H9 (cell line): ENCODE data around the gene NPIPB9. TPM values are rescaled to one million over a fixed set of nuclear protein-coding genes. Genes with fewer than 3 reads are reported as not detected.

ENCODE experiments used
- DNase-seq: peaks from one replicate; pipeline ENCODE4 v3.0.0-alpha.2; 2017
- H2AFZ ChIP-seq: one replicate; pipeline ENCODE4 v1.6.1; 2013; ENCODE audit warnings: mild to moderate bottlenecking, low read length, control low read depth, moderate library complexity
- H2AK5ac ChIP-seq: 2 replicates; pipeline ENCODE4 v1.6.1; 2013; ENCODE audit warnings: low read length, control low read depth, mixed read lengths; ENCODE audit not compliant: insufficient read length
- H2BK120ac ChIP-seq: one replicate; pipeline ENCODE4 v1.6.1; 2013; ENCODE audit warnings: low read depth, mild to moderate bottlenecking, low read length, control low read depth, inconsistent platforms; ENCODE audit not compliant: poor library complexity, severe bottlenecking
- H2BK12ac ChIP-seq: 2 replicates; pipeline ENCODE4 v1.6.1; 2013; ENCODE audit warnings: low read length, control low read depth, mixed read lengths, low read depth; ENCODE audit not compliant: insufficient read length
- H2BK15ac ChIP-seq: 2 replicates; pipeline ENCODE4 v1.6.1; 2013; ENCODE audit warnings: low read depth, low read length, control low read depth
- H2BK20ac ChIP-seq: one replicate; pipeline ENCODE4 v1.6.1; 2013; ENCODE audit warnings: low read depth, mild to moderate bottlenecking, low read length, control low read depth, inconsistent platforms; ENCODE audit not compliant: poor library complexity, severe bottlenecking
- H2BK5ac ChIP-seq: 2 replicates; pipeline ENCODE4 v1.6.1; 2013; ENCODE audit warnings: low read length, control low read depth, mixed read lengths; ENCODE audit not compliant: insufficient read length
- H3K14ac ChIP-seq: 2 replicates; pipeline ENCODE4 v1.6.1; 2013; ENCODE audit warnings: low read length, control low read depth; ENCODE audit not compliant: insufficient read depth
- H3K18ac ChIP-seq: 2 replicates; pipeline ENCODE4 v1.6.1; 2013; ENCODE audit warnings: low read depth, mild to moderate bottlenecking, mixed read lengths, low read length, control low read depth; ENCODE audit not compliant: insufficient read length
- H3K23ac ChIP-seq: 2 replicates; pipeline ENCODE4 v1.6.1; 2013; ENCODE audit warnings: low read length, control low read depth, mixed read lengths, low read depth; ENCODE audit not compliant: insufficient read length
- H3K23me2 ChIP-seq: 2 replicates; pipeline ENCODE4 v1.6.1; 2013; ENCODE audit warnings: low read depth, mild to moderate bottlenecking, mixed read lengths, low read length, control low read depth; ENCODE audit not compliant: insufficient read length, poor library complexity, severe bottlenecking
- H3K27ac ChIP-seq: 2 replicates; pipeline ENCODE4 v1.5.1; 2013; ENCODE audit warnings: low read length, control low read depth, mixed read lengths, low read depth; ENCODE audit not compliant: insufficient read length
- H3K27me3 ChIP-seq: 2 replicates; pipeline ENCODE4 v1.6.1; 2013; ENCODE audit warnings: low read length, control low read depth, inconsistent platforms; ENCODE audit not compliant: insufficient read depth
- H3K4ac ChIP-seq: 2 replicates; pipeline ENCODE4 v1.6.1; 2013; ENCODE audit warnings: low read depth, mild to moderate bottlenecking, control low read depth, inconsistent platforms, low read length, moderate library complexity
- H3K4me1 ChIP-seq: 2 replicates; pipeline ENCODE4 v1.6.1; 2013; ENCODE audit warnings: low read length, control low read depth, inconsistent platforms; ENCODE audit not compliant: insufficient read depth
- H3K4me2 ChIP-seq: 2 replicates; pipeline ENCODE4 v1.6.1; 2013; ENCODE audit warnings: low read length, control low read depth, mixed read lengths; ENCODE audit not compliant: insufficient read length, insufficient read depth
- H3K56ac ChIP-seq: 2 replicates; pipeline ENCODE4 v1.6.1; 2013; ENCODE audit warnings: low read depth, mild to moderate bottlenecking, mixed read lengths, low read length, control low read depth; ENCODE audit not compliant: insufficient read length
- H3K79me1 ChIP-seq: 2 replicates; pipeline ENCODE4 v1.6.1; 2013; ENCODE audit warnings: low read depth, mild to moderate bottlenecking, moderate library complexity, low read length, control low read depth, inconsistent platforms; ENCODE audit not compliant: insufficient read depth, poor library complexity, severe bottlenecking
- H3K79me2 ChIP-seq: 2 replicates; pipeline ENCODE4 v1.6.1; 2013; ENCODE audit warnings: low read length, control low read depth, inconsistent platforms; ENCODE audit not compliant: insufficient read depth
- H3K9ac ChIP-seq: 2 replicates; pipeline ENCODE4 v1.6.1; 2013; ENCODE audit warnings: low read length, control low read depth, mixed read lengths; ENCODE audit not compliant: insufficient read length; ENCODE audit errors: extremely low read depth
- H3K9me3 ChIP-seq: one replicate; pipeline ENCODE4 v1.6.1; 2013; ENCODE audit warnings: low read depth, low read length, inconsistent platforms; ENCODE audit not compliant: control insufficient read depth
- H3T11ph ChIP-seq: one replicate; pipeline ENCODE4 v1.6.1; 2013; ENCODE audit warnings: mild to moderate bottlenecking, low read length, control low read depth, inconsistent platforms
- H4K20me1 ChIP-seq: one replicate; pipeline ENCODE4 v1.6.1; 2013; ENCODE audit not compliant: control insufficient read depth, insufficient read length, insufficient read depth
- H4K5ac ChIP-seq: 2 replicates; pipeline ENCODE4 v1.6.1; 2013; ENCODE audit warnings: low read depth, mild to moderate bottlenecking, mixed read lengths, low read length, control low read depth; ENCODE audit not compliant: insufficient read length
- H4K8ac ChIP-seq: replicated peaks from 2 replicates; pipeline ENCODE4 v1.6.1; 2013; ENCODE audit warnings: low read length, control low read depth, mixed read lengths, low read depth; ENCODE audit not compliant: insufficient read length
- H4K91ac ChIP-seq: 2 replicates; pipeline ENCODE4 v1.6.1; 2013; ENCODE audit warnings: low read depth, mild to moderate bottlenecking, moderate library complexity, mixed read lengths, low read length, control low read depth; ENCODE audit not compliant: insufficient read length
- H3K27ac Mint-ChIP-seq, 3 experiments: 2 replicates in 2 of 3; 3 replicates in 1 of 3; pipeline ENCODE4 v1.8.0; 2020 to 2021; ENCODE audit warnings: mixed read lengths in 3 of 3, mild to moderate bottlenecking in 1 of 3, moderate library complexity in 1 of 3
- H3K27me3 Mint-ChIP-seq: 2 replicates; pipeline ENCODE4 v1.8.0; 2021; ENCODE audit warnings: low read depth, mild to moderate bottlenecking, moderate library complexity, mixed read lengths
- H3K36me3 Mint-ChIP-seq, 3 experiments: 2 replicates in 2 of 3; 3 replicates in 1 of 3; pipeline ENCODE4 v1.8.0; 2020 to 2021; ENCODE audit warnings: low read depth in 3 of 3, mixed read lengths in 3 of 3; ENCODE audit not compliant: insufficient read depth in 1 of 3
- H3K4me1 Mint-ChIP-seq, 2 experiments: 2 replicates each; pipeline ENCODE4 v1.8.0; 2020; ENCODE audit warnings: mixed read lengths in 2 of 2
- H3K4me3 Mint-ChIP-seq, 2 experiments: 2 replicates in 1 of 2; 3 replicates in 1 of 2; pipeline ENCODE4 v1.8.0; 2020 to 2021; ENCODE audit warnings: mild to moderate bottlenecking in 2 of 2, mixed read lengths in 2 of 2, moderate library complexity in 1 of 2
- H3K9me3 Mint-ChIP-seq, 2 experiments: 2 replicates in 1 of 2; 3 replicates in 1 of 2; pipeline ENCODE4 v1.8.0; 2020; ENCODE audit warnings: mild to moderate bottlenecking in 2 of 2, mixed read lengths in 2 of 2, moderate library complexity in 1 of 2
- WGBS: extraction: QIAGEN DNeasy Blood & Tissue Kit; methylation state at CpG from one replicate; pipeline ENCODE4 v1.1.7; 2013; ENCODE audit warnings: missing lambda C conversion rate, low lambda C conversion rate, mixed read lengths; ENCODE audit not compliant: insufficient read length; ENCODE audit errors: extremely low coverage; 5-methylcytosine and 5-hydroxymethylcytosine counted together
- microRNA-seq: library from miRNA; unstranded; fragments of <30 nt; microRNA quantifications from one replicate; pipeline ENCODE4, GENCODE V29; 2020; ENCODE audit warnings: borderline microRNAs expressed
- total RNA-seq: library from RNA; stranded (reverse); gene quantifications from 2 replicates; pipeline ENCODE4 v1.2.1, GENCODE V29; 2021
- TF ChIP-seq, protein P1 (sequence below): fragments of 200-600 bp; sonication (generic); conservative IDR thresholded peaks from 3 replicates; pipeline ENCODE4 v1.8.0; 2021; ENCODE audit warnings: antibody characterized with exemption, mild to moderate bottlenecking

The NPIPB9 gene
- total RNA-seq, 1 experiment from 2014 or later: 1.8 TPM

DNA sequence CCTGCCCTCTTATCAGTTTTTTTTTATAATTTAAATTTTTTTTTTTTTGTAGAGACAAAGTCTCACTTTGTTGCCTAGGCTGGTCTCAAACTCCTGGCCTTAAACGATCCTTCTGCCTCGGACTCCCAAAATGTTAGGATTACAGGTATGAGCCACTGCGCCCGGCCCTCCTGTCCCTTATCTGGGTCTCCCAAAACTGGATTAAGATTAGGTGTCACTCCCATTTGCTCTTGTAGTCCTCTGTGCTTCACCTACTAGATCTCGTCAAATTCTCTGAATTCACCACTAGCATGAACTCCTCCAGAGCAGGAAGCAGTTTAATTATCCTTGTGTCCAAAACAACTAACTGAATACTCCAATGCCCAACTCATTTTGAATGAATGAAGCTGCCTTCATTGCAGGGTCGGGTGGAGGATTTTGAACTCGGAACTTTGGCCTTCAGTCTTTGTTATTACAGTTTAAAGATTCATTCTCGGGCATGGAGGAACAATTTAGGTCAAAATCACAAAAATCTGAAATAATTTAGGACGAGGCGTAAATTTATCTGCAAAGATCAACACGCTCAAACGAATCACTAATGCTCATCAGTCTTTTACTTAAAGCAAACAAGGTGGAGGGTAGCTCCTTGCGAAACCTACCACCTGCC, 70.4 kb downstream of the NPIPB9 start:
- H3K27me3 Mint-ChIP-seq: no peaks in the 10 kb centered on the region
- Histone ChIP-seq H3K56ac (no peak overlapping the region), H3K79me2 (peaks cover 16% of the 10 kb centered on the region; the same call in 1 of the 2 replicates), H4K8ac (no peak overlapping the region), H2AK5ac (no peak overlapping the region), H3K4me1 (no peaks in the 10 kb centered on the region), H2BK5ac (no peak overlapping the region), H3K14ac (peak overlapping the region; percentile 83; the same call in 1 of the 2 replicates), H3K27ac (peak overlapping the region; percentile 67), H3K23ac (no peak overlapping the region), H3T11ph (no peak overlapping the region), H3K79me1 (no peaks in the 10 kb centered on the region), H4K20me1 (no peaks in the 10 kb centered on the region), H2BK15ac (no peak overlapping the region), H3K23me2 (peaks cover 6% of the 10 kb centered on the region), H3K9me3 (no peaks in the 10 kb centered on the region), H4K91ac (no peak overlapping the region), H3K9ac (peak overlapping the region; percentile 81), H3K4me2 (peak overlapping the region; percentile 94), H2BK120ac (no peak overlapping the region), H3K18ac (peak overlapping the region; percentile 84), H3K27me3 (no peaks in the 10 kb centered on the region), H2AFZ (no peak overlapping the region), H3K4ac (no peak overlapping the region), H2BK12ac (no peak overlapping the region), H4K5ac (no peak overlapping the region), H2BK20ac (no peak overlapping the region)
- WGBS: no CpG with 5 or more reads among the region's 13 CpGs
- no peaks in the 10 kb centered on the region; a peak in 1 of 5 replicates for H3K9me3 Mint-ChIP-seq
- peaks cover 25 to 40% (median 35%) of the 10 kb centered on the region in 3 experiments; a peak in 6 of 7 replicates for H3K36me3 Mint-ChIP-seq
- H3K27ac Mint-ChIP-seq: peak overlapping the region; percentile 69 to 93 (median 91)
- TF ChIP-seq, protein P1, sequence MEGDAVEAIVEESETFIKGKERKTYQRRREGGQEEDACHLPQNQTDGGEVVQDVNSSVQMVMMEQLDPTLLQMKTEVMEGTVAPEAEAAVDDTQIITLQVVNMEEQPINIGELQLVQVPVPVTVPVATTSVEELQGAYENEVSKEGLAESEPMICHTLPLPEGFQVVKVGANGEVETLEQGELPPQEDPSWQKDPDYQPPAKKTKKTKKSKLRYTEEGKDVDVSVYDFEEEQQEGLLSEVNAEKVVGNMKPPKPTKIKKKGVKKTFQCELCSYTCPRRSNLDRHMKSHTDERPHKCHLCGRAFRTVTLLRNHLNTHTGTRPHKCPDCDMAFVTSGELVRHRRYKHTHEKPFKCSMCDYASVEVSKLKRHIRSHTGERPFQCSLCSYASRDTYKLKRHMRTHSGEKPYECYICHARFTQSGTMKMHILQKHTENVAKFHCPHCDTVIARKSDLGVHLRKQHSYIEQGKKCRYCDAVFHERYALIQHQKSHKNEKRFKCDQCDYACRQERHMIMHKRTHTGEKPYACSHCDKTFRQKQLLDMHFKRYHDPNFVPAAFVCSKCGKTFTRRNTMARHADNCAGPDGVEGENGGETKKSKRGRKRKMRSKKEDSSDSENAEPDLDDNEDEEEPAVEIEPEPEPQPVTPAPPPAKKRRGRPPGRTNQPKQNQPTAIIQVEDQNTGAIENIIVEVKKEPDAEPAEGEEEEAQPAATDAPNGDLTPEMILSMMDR: no peak
- DNase-seq: no peak
- H3K4me1 Mint-ChIP-seq: peaks cover 29 to 34% of the 10 kb centered on the region in 2 experiments
- H3K4me3 Mint-ChIP-seq: peak overlapping the region; percentile 86 to 98

Small RNA genes within 50 kb of the gene (microRNA-seq; reads per million reads assigned to microRNA genes)
- gene MIR6862-2: not detected

Other genes starting within 250 kb of the NPIPB9 start
- gene IL27, start 245.0 kb upstream of the NPIPB9 start, total RNA-seq: not detected in 2 replicates
- 0.15 and 0.35 TPM in 2 replicates for gene NUPR1, start 212.8 kb upstream of the NPIPB9 start, total RNA-seq
- 24.5 and 24.8 TPM in 2 replicates for gene SGF29, start 197.9 kb upstream of the NPIPB9 start, total RNA-seq
- 0.35 and 0.66 TPM in 2 replicates for gene SULT1A2, start 154.7 kb upstream of the NPIPB9 start, total RNA-seq
- 4.8 and 5.0 TPM in 2 replicates for gene SULT1A1, start 141.7 kb upstream of the NPIPB9 start, total RNA-seq
- gene NPIPB8, start 113.7 kb upstream of the NPIPB9 start, total RNA-seq: not detected in 2 replicates
- gene EIF3C, start 40.3 kb upstream of the NPIPB9 start, total RNA-seq: 990 and 1,003 TPM in 2 replicates
- 293 and 309 TPM in 2 replicates for gene ATXN2L, start 71.2 kb downstream of the NPIPB9 start, total RNA-seq
- 207 and 208 TPM in 2 replicates for gene TUFM, start 94.6 kb downstream of the NPIPB9 start, total RNA-seq
- 50.1 and 51.9 TPM in 2 replicates for gene SH2B1, start 112.1 kb downstream of the NPIPB9 start, total RNA-seq
- 3.9 and 4.6 TPM in 2 replicates for gene ATP2A1, start 126.7 kb downstream of the NPIPB9 start, total RNA-seq
- 14.4 and 17.5 TPM in 2 replicates for gene RABEP2, start 173.5 kb downstream of the NPIPB9 start, total RNA-seq
- gene CD19, start 180.2 kb downstream of the NPIPB9 start, total RNA-seq: 0.50 and 1.4 TPM in 2 replicates
- 68.8 and 73.8 TPM in 2 replicates for gene NFATC2IP, start 199.2 kb downstream of the NPIPB9 start, total RNA-seq
- 38.6 and 40.2 TPM in 2 replicates for gene SPNS1, start 223.0 kb downstream of the NPIPB9 start, total RNA-seq
- gene LAT, start 233.3 kb downstream of the NPIPB9 start, total RNA-seq: 3.7 and 4.3 TPM in 2 replicates